ENCODE measurements around the gene NAA15.
"Not testable (repeated sequence)": the region's sequence is repeated elsewhere in the genome, so short reads cannot be mapped to it uniquely, and the experiment has no call there.

Gene NAA15

GRCh38 chr4:139317635-139318034 lies 16.3 kb downstream of the NAA15 start:
- DNase-seq (ENCODE audit: low read depth): no peak
- TF ChIP-seq POLR2A (IDR thresholded peaks at IDR 0.05; ENCODE audit: extremely low read depth, insufficient read length) (no peak), CTCF (IDR thresholded peaks at IDR 0.05; ENCODE audit: low read depth, low read length) (no peak), MAX (IDR thresholded peaks at IDR 0.05; ENCODE audit: low read depth, low read length) (no peak), MYC (IDR thresholded peaks at IDR 0.05; ENCODE audit: low read depth, low read length) (no peak)
- H3K4me3 ChIP-seq (ENCODE audit: low read depth, low read length): no peak overlapping the region

GRCh38 chr4:139319571-139319970 lies 18.3 kb downstream of the NAA15 start:
- TF ChIP-seq POLR2A (IDR thresholded peaks at IDR 0.05; ENCODE audit: extremely low read depth, insufficient read length) (no peak), CTCF (IDR thresholded peaks at IDR 0.05; ENCODE audit: low read depth, low read length) (no peak), MYC (IDR thresholded peaks at IDR 0.05; ENCODE audit: low read depth, low read length) (no peak), MAX (IDR thresholded peaks at IDR 0.05; ENCODE audit: low read depth, low read length) (no peak)
- H3K4me3 ChIP-seq (ENCODE audit: low read depth, low read length): no peak overlapping the region
- DNase-seq (ENCODE audit: low read depth): no peak

GRCh38 chr4:139322070-139322469 lies 20.8 kb downstream of the NAA15 start:
- DNase-seq (ENCODE audit: low read depth): not testable (repeated sequence)

GRCh38 chr4:139322541-139322940 lies 21.2 kb downstream of the NAA15 start:
- H3K4me3 ChIP-seq (ENCODE audit: low read depth, low read length); DNase-seq (ENCODE audit: low read depth): not testable (repeated sequence)

More at GRCh38 chr4:139322070-139322469, 20.8 kb downstream of the NAA15 start:
- not testable (repeated sequence) for H3K4me3 ChIP-seq (ENCODE audit: low read depth, low read length)

- TF ChIP-seq POLR2A (IDR thresholded peaks at IDR 0.05; ENCODE audit: extremely low read depth, insufficient read length): no peak
- TF ChIP-seq MAX (IDR thresholded peaks at IDR 0.05; ENCODE audit: low read depth, low read length): no peak
- TF ChIP-seq MYC (IDR thresholded peaks at IDR 0.05; ENCODE audit: low read depth, low read length): no peak
- TF ChIP-seq CTCF (IDR thresholded peaks at IDR 0.05; ENCODE audit: low read depth, low read length): no peak
- DNase-seq (ENCODE audit: low read depth): no peak
These were observed 23.3 kb downstream of the NAA15 start for GRCh38 chr4:139324620-139325019.

GRCh38 chr4:139329665-139330200 lies 28.4 kb downstream of the NAA15 start:
- no peak for DNase-seq (ENCODE audit: low read depth)
- no peak for TF ChIP-seq MYC (IDR thresholded peaks at IDR 0.05; ENCODE audit: low read depth, low read length)
- no peak for TF ChIP-seq MAX (IDR thresholded peaks at IDR 0.05; ENCODE audit: low read depth, low read length)
- TF ChIP-seq POLR2A (IDR thresholded peaks at IDR 0.05; ENCODE audit: extremely low read depth, insufficient read length): no peak
- no peak for TF ChIP-seq CTCF (IDR thresholded peaks at IDR 0.05; ENCODE audit: low read depth, low read length)
- H3K4me3 ChIP-seq (ENCODE audit: low read depth, low read length): no peak overlapping the region

More at GRCh38 chr4:139324620-139325019, 23.3 kb downstream of the NAA15 start:
- H3K4me3 ChIP-seq (ENCODE audit: low read depth, low read length): no peak overlapping the region

- TF ChIP-seq MAX (IDR thresholded peaks at IDR 0.05; ENCODE audit: low read depth, low read length) (no peak), CTCF (IDR thresholded peaks at IDR 0.05; ENCODE audit: low read depth, low read length) (no peak), MYC (IDR thresholded peaks at IDR 0.05; ENCODE audit: low read depth, low read length) (no peak), POLR2A (IDR thresholded peaks at IDR 0.05; ENCODE audit: extremely low read depth, insufficient read length) (no peak)
- H3K4me3 ChIP-seq (ENCODE audit: low read depth, low read length): no peak overlapping the region
- DNase-seq (ENCODE audit: low read depth): no peak
These were observed 29.0 kb downstream of the NAA15 start for GRCh38 chr4:139330283-139330682.
